HG03354 (cell line): ENCODE results near the gene TMEM184A.
"Not testable (repeated sequence)": the region's sequence is repeated elsewhere in the genome, so short reads cannot be mapped to it uniquely, and the experiment has no call there.

Experiments used
- ATAC-seq: cut with Tn5 transposase; IDR thresholded peaks from one replicate; pipeline ENCODE4 v1.9.1; 2021; ENCODE audit warnings: mild to moderate bottlenecking; ENCODE audit not compliant: unreplicated experiment, poor library complexity, severe bottlenecking

TMEM184A gene

DNA sequence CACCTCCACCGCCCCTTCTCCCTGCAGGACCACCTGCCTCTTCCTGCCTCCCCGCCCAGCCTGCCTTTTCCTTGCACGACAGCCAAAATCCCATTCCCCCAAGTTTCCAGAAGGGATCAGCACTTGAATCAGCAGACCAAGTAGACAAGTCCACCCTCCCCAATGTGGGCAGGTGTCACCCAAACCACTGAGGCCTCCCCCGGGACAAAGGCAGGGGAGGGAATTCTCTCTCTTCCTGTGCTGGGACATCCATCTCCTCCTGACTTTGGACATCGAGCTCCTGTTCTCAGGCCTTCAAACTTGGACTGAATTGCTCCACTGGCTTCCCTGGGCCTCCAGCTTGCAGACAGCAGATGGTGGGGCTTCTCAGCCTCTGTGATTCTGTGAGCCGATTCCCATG lies 35.4 kb upstream of the TMEM184A start:
- no peak for ATAC-seq

GRCh38 chr7:1590887-1591286 lies 34.9 kb upstream of the TMEM184A start:
- ATAC-seq: no peak

- no peak for ATAC-seq
Observed at GRCh38 chr7:1590476-1590875, 34.5 kb upstream of the TMEM184A start.

DNA sequence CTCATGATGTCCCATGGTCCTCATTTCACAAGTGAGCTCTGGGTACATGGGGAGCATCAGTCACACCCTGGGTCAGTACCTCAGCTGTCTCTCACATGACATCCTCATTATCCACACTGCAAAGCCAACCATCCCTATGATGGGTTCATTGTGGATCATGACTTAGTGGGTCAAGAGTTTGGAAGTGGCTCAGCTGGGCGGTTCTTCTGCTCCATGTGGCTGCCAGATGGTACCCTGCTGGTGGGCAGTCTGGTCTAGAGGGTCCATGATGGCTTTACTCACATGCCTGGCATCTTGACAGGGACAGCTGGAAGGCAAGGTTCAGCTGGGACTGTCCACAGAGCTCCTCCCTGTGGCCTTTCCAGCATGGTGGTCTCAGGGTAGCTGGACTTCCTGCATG lies 33.0 kb upstream of the TMEM184A start:
- no peak for ATAC-seq

GRCh38 chr7:1587738-1588137 lies 31.7 kb upstream of the TMEM184A start:
- ATAC-seq: no peak

- ATAC-seq: no peak
Observed at GRCh38 chr7:1586827-1587705, 31.1 kb upstream of the TMEM184A start.

DNA sequence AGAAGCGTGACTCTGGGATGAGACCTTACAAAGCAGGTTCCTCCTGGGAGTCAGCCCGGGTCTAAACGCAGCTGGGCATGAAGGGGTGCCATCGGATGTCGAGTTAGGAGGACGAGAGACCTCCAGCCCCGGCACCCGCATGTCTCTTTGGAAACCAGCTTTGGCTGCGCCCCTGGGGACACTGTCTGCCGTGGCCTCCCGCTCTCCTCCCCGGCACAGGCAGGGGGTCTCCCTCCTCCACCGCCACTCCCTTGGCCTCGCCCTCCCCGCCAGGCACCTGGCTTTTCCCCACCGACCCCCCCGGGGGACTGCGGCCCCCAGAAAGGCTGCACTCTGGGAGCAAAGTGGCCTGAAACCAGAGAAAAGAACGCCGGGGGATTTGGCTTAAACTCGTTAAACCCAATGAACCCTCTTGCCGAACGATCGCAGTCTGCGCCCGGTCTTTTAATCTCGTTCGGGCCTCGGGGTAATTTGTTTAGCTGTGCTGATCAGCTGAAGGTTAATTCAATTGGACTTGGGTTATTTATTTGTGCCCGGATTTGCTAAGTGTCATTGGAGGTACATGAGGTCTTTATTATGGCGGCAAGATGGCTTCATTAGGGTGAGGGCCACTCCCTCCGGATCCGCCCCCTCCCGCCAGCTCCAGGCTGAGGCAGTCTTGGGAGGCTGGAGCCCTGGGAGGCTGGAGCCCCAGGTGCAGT lies 30.3 kb upstream of the TMEM184A start:
- ATAC-seq: no peak

DNA sequence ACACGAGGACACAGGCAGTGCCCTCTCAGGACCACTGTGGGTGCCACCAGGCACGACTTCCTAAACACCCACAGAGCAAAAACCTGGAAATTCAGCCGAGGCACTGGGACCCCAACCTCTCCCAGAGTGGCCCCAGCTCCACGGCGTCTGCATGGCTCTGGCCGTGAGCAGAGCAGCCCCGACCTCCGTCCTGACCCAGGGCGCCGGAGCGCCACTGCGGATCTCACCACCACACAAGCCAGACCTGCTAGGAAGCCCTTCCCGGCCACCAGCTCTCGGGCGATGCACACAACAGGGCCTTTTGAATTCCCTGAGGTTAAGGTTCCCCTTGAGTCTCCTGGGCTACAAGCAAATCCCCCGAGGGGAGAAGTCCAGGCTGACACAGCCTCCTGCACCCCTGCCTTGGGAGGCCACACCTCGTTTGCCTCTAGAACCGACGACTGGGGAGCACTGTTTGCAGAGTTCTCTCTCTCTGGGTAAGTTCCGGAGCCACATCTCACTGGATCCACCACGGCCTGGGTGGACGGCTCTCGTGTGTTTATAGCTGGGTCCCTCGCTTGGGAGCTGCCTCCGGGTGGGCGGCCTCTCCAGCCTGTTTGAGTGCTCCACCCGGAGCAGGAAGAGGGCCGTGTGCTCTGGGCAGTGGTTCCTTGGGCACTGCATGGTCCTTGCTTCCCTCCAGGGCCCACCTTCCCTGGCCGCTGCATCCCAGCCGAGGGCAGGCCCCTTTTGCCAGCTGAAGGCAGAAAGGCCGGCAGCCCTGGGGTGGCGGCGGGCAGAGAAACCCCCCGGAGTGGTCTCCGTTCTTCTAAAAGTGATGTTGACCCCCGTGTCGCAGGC lies 29.4 kb upstream of the TMEM184A start:
- no peak for ATAC-seq

GRCh38 chr7:1584700-1585099 lies 28.7 kb upstream of the TMEM184A start:
- ATAC-seq: no peak

GRCh38 chr7:1583241-1583930 lies 27.4 kb upstream of the TMEM184A start:
- not testable (repeated sequence) for ATAC-seq

GRCh38 chr7:1580422-1581030 lies 24.5 kb upstream of the TMEM184A start:
- no peak for ATAC-seq

- ATAC-seq: no peak
Observed at GRCh38 chr7:1579481-1580421, 23.7 kb upstream of the TMEM184A start.

- no peak for ATAC-seq
Observed at GRCh38 chr7:1578513-1578912, 22.5 kb upstream of the TMEM184A start.

DNA sequence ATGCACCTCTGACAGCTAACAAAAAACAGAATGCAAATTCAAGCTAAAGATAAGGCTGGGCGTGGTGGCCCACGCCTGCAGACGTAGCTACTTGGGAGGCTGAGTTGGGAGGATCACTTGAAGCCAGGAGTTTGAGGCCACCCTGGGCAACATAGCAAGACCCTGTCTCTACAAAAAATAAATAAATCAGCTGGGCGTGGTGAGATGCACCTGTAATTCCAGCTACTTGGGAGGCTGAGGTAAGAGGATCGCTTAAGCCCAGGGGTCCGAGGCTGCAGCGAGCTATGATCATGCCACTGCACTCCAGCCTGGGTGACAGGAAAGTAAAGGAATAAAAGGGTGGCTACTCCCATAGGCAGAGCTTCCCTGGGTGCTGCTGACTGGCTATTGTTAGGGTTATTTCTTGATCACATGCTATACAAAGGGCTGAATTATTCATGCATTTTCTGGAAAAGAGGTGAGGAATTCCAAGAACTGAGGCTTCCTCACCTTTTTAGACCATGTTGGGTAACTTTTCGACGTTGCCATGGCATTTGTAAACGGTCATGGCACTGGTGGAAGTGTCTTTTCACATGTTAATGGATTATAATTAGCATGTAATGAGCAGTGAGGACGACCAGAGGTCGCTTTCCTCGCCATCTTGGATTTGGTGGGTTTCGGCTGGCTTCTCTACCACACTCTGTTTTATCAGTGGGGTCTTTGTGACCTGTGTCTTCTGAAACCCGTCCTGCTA lies 20.7 kb upstream of the TMEM184A start:
- ATAC-seq: no peak

- ATAC-seq: no peak
Observed at GRCh38 chr7:1575809-1576208, 19.8 kb upstream of the TMEM184A start.

DNA sequence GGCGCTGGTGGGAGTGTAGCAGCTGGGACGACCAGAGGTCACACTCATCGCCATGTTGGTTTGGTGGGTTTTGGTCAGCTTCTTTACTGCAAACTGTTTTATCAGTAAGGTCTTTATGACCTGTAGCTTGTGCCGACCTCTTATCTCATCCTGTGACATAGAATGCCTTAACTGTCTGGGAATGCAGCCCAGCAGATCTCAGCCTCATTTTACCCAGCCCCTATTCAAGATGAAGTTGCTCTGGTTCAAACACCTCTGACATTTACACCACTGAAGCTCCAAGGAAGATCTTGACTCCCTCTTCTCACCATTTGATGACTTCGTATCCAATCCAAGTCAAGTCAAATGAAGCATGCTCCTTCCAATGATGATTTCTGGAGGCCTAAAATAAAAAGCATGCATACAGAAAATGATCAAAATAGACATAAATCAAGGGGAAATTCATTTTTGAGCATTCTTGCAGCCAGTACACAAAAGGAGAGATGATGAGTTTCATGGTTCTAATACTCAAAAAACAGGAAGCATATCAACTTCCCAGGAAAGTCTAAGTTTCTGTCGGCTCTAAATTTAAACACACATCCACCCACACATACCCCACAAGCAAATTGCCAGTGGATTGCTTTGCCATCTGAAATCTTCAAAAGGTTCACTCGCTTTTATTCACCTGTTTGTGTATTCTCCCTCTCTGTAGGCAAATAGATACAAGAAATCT lies 16.3 kb upstream of the TMEM184A start:
- ATAC-seq: no peak
